Activated CD8-positive, alpha-beta memory T cell treated with anti-CD3 and anti-CD28 coated beads for 4 hours (primary cell): ENCODE results near the gene CAP2.

Experiments used
- DNase-seq, 2 donors: peaks; one replicate each; pipeline ENCODE4 v3.0.0-alpha.2; 2020; ENCODE audit warnings: low read depth in 2 of 2

CAP2 gene

DNA sequence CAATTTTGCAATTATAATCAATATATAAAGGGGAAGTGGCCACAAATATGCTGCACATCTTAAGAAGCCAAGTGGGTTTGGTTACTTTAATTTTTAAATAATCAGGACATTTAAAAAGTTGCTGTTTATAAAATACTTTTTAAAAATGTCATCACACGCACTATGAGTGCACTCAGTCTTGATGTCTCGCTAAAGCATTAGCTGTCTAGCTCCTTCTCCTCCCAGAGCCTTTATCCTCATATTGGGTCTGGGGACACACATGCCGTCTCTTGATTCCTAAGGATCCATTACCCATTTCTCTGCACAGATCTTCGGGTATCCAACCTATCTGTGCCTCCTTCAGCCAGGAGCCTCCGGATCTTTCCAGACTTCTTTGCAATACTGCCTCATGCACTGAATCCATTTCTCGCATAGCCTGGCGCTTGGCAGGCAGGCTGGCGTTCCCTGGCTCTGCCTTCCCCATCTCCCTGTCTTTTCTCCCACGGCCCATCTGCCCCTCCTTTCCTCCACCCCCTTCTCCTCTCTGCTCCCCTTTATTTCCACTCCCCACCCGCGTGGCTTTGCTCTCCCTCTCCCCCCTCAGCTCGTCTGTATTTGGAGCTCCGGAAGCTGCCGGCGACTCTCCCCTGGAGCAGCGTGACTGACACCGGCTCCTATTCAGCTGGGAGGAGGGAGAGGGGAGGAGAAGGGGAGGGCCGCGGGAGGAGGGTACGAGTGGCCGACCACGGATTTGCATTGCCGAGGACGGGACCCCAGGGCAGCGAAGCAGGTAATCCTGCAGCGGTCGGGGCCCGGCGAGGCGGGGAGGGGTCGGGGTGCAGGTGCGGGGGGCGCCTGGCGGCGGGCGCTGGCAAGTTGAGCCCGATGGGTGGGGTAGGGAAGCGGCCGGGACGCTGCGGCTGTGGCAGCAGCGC, at the start of gene CAP2:
Gene CAP2 (plus strand): TSS at position 618 of the 914 bp plus-strand sequence. CDS start 27,961 bp downstream, outside the sequence.
- no peak for DNase-seq

GRCh38 chr6:17347012-17347411, 46.4 kb upstream of the CAP2 start:
- DNase-seq = no peak

DNA sequence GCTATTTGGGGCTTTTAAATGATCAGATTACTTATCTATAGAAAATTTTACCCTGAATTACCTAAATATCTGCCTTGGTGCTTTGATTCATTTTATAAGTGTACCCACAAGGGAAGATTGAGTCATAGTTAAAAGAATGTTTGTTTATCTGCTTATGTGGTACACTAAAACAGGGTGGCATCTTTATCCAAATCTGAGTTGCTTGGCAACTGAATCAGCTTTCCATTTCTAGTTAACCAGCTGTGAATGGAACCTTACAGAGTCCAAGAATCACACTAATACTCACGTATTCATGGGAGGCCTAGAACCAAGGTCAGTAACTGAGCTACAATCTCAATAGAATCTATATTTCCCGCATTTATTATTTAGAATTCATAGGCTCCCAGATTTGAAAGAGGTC, 44.0 kb upstream of the CAP2 start:
- DNase-seq = no peak

- no peak for DNase-seq
Measured at GRCh38 chr6:17352302-17352701, 41.1 kb upstream of the CAP2 start.

- DNase-seq = no peak
Measured at GRCh38 chr6:17353440-17354175, 39.8 kb upstream of the CAP2 start.

DNA sequence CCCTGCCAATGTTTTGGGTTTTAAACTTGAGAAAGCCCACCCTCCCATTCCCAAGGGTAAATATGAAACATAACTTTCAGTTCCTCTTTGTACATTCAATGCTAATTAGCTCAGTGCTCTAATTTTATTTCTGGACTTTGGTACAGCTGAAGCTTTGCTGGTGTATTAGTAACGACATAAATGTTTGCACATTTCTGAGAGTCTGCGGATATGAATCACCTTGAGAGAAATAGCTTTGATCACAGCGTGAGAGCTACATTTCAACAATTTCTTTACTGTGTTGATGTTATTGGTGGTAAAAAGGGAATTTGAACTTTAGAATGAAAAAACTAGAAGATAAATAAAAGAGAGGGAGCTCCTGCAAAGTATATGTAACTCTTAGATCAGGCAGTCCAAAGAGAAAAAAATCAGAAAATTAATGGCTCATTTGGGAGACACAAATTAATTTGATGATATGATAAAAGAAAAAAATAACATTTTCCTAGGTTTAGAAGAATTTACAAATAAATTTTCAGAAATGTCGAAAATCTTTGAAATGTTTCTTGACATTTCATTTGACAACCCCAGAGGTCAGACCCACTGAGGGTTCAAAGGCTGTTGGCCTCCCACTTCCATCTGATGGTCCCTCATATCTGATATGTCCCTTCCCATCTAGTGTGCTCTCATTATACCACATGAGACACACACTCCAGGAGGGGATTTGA, 38.5 kb upstream of the CAP2 start:
- DNase-seq = no peak

- no peak for DNase-seq
Measured at GRCh38 chr6:17355404-17355774, 38.0 kb upstream of the CAP2 start.

GRCh38 chr6:17358515-17358914, 34.9 kb upstream of the CAP2 start:
- no peak for DNase-seq

DNA sequence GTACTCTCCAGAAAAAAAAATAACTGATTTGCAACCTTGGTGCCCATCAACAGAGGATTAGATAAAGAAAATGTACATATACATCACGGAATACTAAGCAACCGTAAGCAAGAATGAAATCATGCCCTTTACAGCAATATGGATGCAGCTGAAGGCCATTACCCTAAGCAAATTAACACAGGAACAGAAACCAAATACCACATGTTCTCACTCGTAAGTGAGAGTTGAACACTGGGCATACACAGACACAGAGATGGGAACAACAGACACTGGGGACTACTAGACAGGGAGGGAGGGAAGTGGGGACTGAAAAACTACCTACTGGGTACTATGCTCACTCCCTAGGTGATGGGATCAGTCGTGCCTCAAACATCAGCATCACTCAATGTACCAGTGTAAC, 32.8 kb upstream of the CAP2 start:
- DNase-seq = no peak

DNA sequence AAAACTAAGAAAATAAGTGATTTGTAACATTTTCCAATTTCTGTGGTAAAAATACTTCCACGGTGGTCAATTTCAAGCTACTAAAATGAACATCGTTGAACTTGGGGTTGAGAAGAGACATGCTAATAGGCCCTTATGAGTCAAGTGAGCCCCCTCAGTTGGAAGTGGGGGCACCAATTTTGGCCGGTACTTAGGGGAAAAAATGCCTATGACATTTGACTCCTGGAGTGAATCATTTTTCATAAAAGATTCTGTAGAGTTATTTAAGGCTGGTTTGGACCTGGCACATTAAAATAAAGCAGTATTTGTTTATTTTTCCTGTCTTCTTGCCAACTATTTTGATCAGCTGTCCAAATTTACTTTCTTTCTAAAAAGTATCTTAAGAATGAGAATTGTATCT, 32.4 kb upstream of the CAP2 start:
- DNase-seq = no peak

GRCh38 chr6:17365961-17366360, 27.4 kb upstream of the CAP2 start:
- no peak for DNase-seq

- DNase-seq = no peak
Measured at GRCh38 chr6:17367868-17368267, 25.5 kb upstream of the CAP2 start.

- no peak for DNase-seq
Measured at GRCh38 chr6:17381424-17382147, 11.8 kb upstream of the CAP2 start.

DNA sequence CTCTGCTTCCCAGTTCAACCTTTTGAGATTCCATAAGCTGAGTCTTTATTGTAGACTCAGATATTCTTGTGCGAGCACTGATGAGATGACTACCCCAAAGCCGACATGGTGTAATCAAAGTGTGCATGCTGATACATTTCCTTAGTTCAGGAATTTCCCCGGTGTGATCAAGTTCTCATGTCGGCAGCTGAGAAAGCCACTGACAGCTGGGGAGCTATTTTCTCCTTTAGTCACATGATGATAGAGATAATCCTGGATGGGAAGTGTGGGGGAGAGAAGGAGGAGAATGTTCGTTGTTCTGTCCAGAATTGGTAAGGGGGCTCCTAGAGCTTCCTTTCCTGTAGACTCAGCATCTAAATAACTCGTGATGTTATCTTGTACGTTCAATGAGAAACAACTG, 7.7 kb upstream of the CAP2 start:
- DNase-seq = no peak

DNA sequence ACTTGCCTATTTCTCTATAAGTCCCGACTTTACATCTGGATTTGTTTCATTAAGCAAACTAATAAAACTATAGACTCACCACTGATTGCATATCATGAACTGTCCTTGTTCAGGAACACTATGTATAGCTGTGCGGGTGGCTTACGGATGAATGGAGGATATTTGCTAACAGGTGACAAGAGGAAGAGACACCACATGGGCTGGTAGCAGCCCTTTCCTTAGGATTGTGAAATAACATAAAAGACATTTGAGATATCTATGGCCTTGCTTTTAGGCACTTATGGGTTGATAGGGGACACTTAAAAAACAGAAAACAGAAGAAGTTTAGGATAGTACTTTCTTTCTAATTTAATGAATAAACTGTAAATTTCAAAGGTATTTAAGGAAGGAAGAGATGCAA, 5.0 kb upstream of the CAP2 start:
- no peak for DNase-seq

DNA sequence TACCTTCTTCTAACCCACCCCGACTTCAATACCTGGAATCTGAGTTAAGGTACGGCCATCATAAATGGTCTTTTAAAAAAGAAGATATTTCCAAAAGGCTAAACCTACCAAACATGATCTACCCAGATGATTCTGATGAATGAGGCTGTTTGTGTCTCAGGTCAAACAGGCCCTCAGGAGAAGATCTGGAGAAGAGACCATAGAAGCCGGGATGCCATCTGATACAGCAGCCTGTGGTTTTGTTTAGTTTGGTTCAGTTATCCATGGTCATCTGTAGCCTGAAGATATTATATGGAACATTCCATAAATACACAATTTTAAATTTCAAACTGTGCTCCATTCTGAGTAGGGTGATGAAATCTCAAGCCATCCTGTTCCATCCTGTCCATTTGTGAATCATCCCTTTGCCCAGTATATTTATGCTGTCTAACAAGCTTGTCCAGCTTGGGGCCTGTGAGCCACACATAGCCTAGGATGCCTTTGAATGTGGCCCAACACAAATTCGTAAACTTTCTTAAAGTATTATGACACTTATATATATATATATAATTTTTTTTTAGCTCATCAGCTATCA, 4.0 kb upstream of the CAP2 start:
- no peak for DNase-seq

GRCh38 chr6:17390276-17390675, 3.1 kb upstream of the CAP2 start:
- no peak for DNase-seq

DNA sequence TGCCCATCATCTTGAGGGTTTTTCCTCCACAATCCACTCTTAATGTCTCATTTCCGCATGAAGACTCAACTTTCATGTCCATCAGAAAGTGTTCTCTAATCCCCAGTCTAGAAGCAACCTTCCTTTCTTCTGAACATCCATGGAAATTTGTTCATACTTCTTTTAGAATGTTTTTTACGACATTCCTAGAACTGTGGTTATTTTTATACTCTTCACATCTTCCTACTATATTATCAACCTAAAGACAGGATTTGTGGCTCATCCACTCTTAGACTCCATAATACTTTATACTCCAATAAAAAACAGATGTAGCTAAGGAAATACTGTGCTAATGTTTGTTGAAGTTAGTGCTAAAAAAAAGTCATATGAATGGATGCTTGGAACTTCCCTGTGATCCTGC, 1.4 kb upstream of the CAP2 start:
- no peak for DNase-seq

- DNase-seq = no peak
Measured at GRCh38 chr6:17393892-17394631, 667 bp downstream of the CAP2 start.

DNA sequence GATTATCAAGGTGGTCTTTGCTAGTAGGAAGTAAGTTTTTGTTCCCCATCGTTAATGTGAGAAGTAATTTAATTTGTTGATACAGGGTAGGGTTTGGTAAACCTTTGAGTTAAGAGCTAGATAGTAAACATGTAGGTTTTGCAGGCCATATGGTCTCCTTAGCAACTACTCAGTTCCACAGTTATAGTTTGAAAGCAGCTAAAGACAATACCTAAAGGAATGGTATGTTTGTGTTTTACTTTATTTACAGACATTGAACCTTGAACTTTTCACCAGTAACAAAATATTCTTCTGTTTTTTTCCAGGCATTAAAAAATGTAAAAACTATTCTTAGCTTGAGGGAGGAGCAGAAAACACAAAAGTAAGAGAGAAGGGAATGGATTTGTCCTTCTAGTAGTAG, 1.7 kb downstream of the CAP2 start:
- no peak for DNase-seq

DNA sequence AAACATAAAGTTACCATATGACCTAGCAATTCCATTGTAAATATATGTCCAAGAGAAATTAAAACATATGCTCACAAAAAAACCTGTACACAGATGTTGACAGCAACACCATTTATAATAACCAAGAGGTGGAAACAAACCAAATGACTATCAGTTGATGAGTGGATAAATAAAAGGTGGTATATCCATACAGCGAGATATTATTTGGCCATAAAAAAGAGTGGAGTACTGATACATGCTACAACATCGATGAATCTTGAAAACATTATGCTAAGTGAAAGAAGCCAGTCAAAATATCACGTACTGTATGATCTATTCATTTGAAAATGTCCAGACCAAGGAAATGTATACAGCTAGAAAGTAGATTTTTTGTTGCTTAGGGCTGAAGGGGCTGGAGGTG, 2.9 kb downstream of the CAP2 start:
- no peak for DNase-seq
